Adrenal gland (tissue), 12 donors: ENCODE measurements around the gene GPC3. TPM values are rescaled to one million over a fixed set of nuclear protein-coding genes. Genes with fewer than 3 reads are reported as not detected.

Experiments
- DNase-seq, 7 donors: peaks; one replicate each; pipeline ENCODE4 v3.0.0-alpha.2; 2019 to 2020
- H3K27ac ChIP-seq, 5 donors: fragments of 200-600 bp; sonication (generic) in 4 of 5; 1 replicate in 3 of 5; 2 replicates in 2 of 5; pipeline versions ENCODE4 v1.5.1 to v1.8.0; 2016 to 2020; ENCODE audit warnings: mild to moderate bottlenecking in 1 of 5
- H3K27me3 ChIP-seq: fragments of 200-600 bp; 2 replicates; pipeline ENCODE4 v1.8.0; 2021
- H3K36me3 ChIP-seq, 2 donors: fragments of 200-600 bp; replicated peaks in 1 of 2; 1 replicate in 1 of 2; 2 replicates in 1 of 2; pipeline versions ENCODE4 v1.5.1 to v1.8.0; 2018 to 2022
- H3K4me1 ChIP-seq, 2 donors: fragments of 200-600 bp; replicated peaks in 1 of 2; 1 replicate in 1 of 2; 2 replicates in 1 of 2; pipeline versions ENCODE4 v1.5.1 to v1.8.0; 2018 to 2021
- H3K4me3 ChIP-seq, 4 donors: fragments of 200-600 bp; sonication (generic) in 3 of 4; one replicate each; pipeline ENCODE4 v1.5.1; 2016 to 2018
- H3K9me3 ChIP-seq, 3 donors: fragments of 200-600 bp; sonication (generic) in 1 of 3; replicated peaks in 1 of 3; 1 replicate in 2 of 3; 2 replicates in 1 of 3; pipeline versions ENCODE4 v1.5.1 to v1.8.0; 2016 to 2021
- CTCF ChIP-seq, 6 experiments: fragments of 450-650 bp in 4 of 6; fragments of 200-600 bp in 2 of 6; sonication (generic) in 1 of 6; IDR thresholded peaks; 1 replicate in 5 of 6; 2 replicates in 1 of 6; pipeline versions ENCODE4 v1.5.1 to v1.8.0; 2016 to 2021; ENCODE audit warnings: antibody characterized with exemption in 6 of 6, mild to moderate bottlenecking in 2 of 6, moderate library complexity in 1 of 6
- POLR2A ChIP-seq, 2 donors: fragments of 450-650 bp; IDR thresholded peaks; one replicate each; pipeline ENCODE4 v1.6.1; 2017; ENCODE audit warnings: antibody characterized with exemption in 2 of 2, mild to moderate bottlenecking in 2 of 2, moderate library complexity in 1 of 2
- WGBS, 4 donors: extraction: QIAGEN DNeasy Blood & Tissue Kit in 2 of 4; methylation state at CpG; one replicate each; pipeline versions ENCODE4 v1.1.5 to v1.1.7; 2013 to 2017; 5-methylcytosine and 5-hydroxymethylcytosine counted together
- intact Hi-C, 2 donors: fragments of 100-400 bp; cut with DNase I; formaldehyde crosslinking; loops; one replicate each; pipeline versions ENCODE4 v1.14.1 to v1.15.0; 2022 to 2023
- polyA plus RNA-seq, 3 donors: library from polyadenylated mRNA; stranded (reverse); fragments of 200-250 nt in 2 of 3; fragments of 350-450 nt in 1 of 3; fragmentation: Illumina TruSeq in 1 of 3; extraction: RNeasy Lipid Tissue Mini Kit (QIAGEN cat#74804) in 1 of 3; gene quantifications; one replicate each; pipeline ENCODE4 v1.2.3, GENCODE V29; 2013 to 2014
- total RNA-seq, 9 donors: library from RNA; depleted of rRNA in 4 of 9; stranded (reverse); fragments of >200 nt in 4 of 9; fragments of 120-200 nt in 1 of 9; fragmentation: NEBNext Ultra II Directional in 1 of 9; extraction: Animal tissue kit (Norgen Biotek cat#: 25700) in 1 of 9; gene quantifications; one replicate each; pipeline versions ENCODE4 v1.1.0 to v1.2.4, GENCODE V29; 2013 to 2023
- donor health status: healthy with polysubstance abuse.
- donor health status: Bipolar disorder and iron deficiency.
- donor health status: DM: yes; HTN: yes; CAD: no.
- donor health status: DM: no; HTN: no; CAD: no.
- donor health status: DM: no; HTN: no; CAD: no.
- donor health status: DM: yes; HTN: yes; CAD: no.

GPC3 gene
- total and polyA plus RNA-seq, 12 donors: 3.5 to 56.7 (median 20.9) TPM

GRCh38 chrX:133953078-133953477, 32.3 kb downstream of the GPC3 start:
- intact Hi-C loops: no loop called here
- no peak overlapping the region for H3K27ac ChIP-seq
- DNase-seq: no peak
- H3K9me3 ChIP-seq: no peaks in the 10 kb centered on the region
- peaks cover 6% of the 10 kb centered on the region for H3K27me3 ChIP-seq
- no peaks in the 10 kb centered on the region for H3K4me1 ChIP-seq
- WGBS, 4 donors: 57 to 87% (median 71%) methylated on average over 2 of the region's 2 CpGs
- H3K4me3 ChIP-seq: no peak overlapping the region
- H3K36me3 ChIP-seq: no peaks in the 10 kb centered on the region
- TF ChIP-seq POLR2A (IDR thresholded peaks at IDR 0.05) (no peak), CTCF (IDR thresholded peaks at IDR 0.05) (no peak)

GRCh38 chrX:133951098-133951497, 34.3 kb downstream of the GPC3 start:
- 30 to 78% (median 68%) methylated on average over 2 of the region's 2 CpGs for WGBS, 4 donors
- TF ChIP-seq POLR2A (IDR thresholded peaks at IDR 0.05) (no peak), CTCF (IDR thresholded peaks at IDR 0.05) (no peak)
- intact Hi-C loops: no loop called here

GRCh38 chrX:133950214-133950613, 35.2 kb downstream of the GPC3 start:
- H3K9me3 ChIP-seq: no peaks in the 10 kb centered on the region
- no peaks in the 10 kb centered on the region for H3K36me3 ChIP-seq
- peaks cover 8% of the 10 kb centered on the region for H3K27me3 ChIP-seq
- no peak overlapping the region for H3K4me3 ChIP-seq
- H3K4me1 ChIP-seq: no peaks in the 10 kb centered on the region
- 63 to 70% (median 66%) methylated on average over 3 of the region's 3 CpGs for WGBS, 4 donors
- H3K27ac ChIP-seq: no peak overlapping the region
- no peak for DNase-seq
- intact Hi-C loops: no loop called here
- TF ChIP-seq CTCF (IDR thresholded peaks at IDR 0.05): no peak
- TF ChIP-seq POLR2A (IDR thresholded peaks at IDR 0.05): no peak

More at GRCh38 chrX:133951098-133951497, 34.3 kb downstream of the GPC3 start:
- DNase-seq: no peak
- Histone ChIP-seq H3K9me3 (no peaks in the 10 kb centered on the region), H3K4me3 (no peak overlapping the region), H3K27me3 (peaks cover 9% of the 10 kb centered on the region), H3K27ac (no peak overlapping the region), H3K36me3 (no peaks in the 10 kb centered on the region), H3K4me1 (no peaks in the 10 kb centered on the region)

- TF ChIP-seq CTCF (IDR thresholded peaks at IDR 0.05) (no peak), POLR2A (IDR thresholded peaks at IDR 0.05) (no peak)
- no peak for DNase-seq
- peaks cover 3% of the 10 kb centered on the region for H3K27me3 ChIP-seq
- no peak overlapping the region for H3K27ac ChIP-seq
- no peaks in the 10 kb centered on the region for H3K9me3 ChIP-seq
- H3K4me1 ChIP-seq: no peaks in the 10 kb centered on the region
- H3K36me3 ChIP-seq: no peaks in the 10 kb centered on the region
- 62 to 95% (median 80%) methylated on average over 1 of the region's 1 CpG for WGBS, 4 donors
- intact Hi-C loops: no loop called here
- H3K4me3 ChIP-seq: no peak overlapping the region
These were observed 36.5 kb downstream of the GPC3 start for GRCh38 chrX:133948895-133949294.
